ENCODE results near the gene ARHGEF25.

GRCh38 chr12:57586832-57587429 lies 24.3 kb upstream of the ARHGEF25 start:
- TF ChIP-seq, protein P1, sequence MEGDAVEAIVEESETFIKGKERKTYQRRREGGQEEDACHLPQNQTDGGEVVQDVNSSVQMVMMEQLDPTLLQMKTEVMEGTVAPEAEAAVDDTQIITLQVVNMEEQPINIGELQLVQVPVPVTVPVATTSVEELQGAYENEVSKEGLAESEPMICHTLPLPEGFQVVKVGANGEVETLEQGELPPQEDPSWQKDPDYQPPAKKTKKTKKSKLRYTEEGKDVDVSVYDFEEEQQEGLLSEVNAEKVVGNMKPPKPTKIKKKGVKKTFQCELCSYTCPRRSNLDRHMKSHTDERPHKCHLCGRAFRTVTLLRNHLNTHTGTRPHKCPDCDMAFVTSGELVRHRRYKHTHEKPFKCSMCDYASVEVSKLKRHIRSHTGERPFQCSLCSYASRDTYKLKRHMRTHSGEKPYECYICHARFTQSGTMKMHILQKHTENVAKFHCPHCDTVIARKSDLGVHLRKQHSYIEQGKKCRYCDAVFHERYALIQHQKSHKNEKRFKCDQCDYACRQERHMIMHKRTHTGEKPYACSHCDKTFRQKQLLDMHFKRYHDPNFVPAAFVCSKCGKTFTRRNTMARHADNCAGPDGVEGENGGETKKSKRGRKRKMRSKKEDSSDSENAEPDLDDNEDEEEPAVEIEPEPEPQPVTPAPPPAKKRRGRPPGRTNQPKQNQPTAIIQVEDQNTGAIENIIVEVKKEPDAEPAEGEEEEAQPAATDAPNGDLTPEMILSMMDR (conservative IDR thresholded peaks at IDR 0.05): no peak
- no peak for TF ChIP-seq EZH2 (IDR thresholded peaks at IDR 0.05; ENCODE audit: low read depth)

Measured in PC-9 (cell line).